HEK293T (cell line): ENCODE results near the gene ZNF385B.
A peak's percentile ranks its signal among the peaks of the same experiment; 100 is the strongest.

Experiments used
- CTCF ChIA-PET: fragments of 350-600 bp; formaldehyde crosslinking; extraction: SDS; loops from one replicate; lab custom pipeline; 2021; ENCODE audit warnings: antibody characterized with exemption, inconsistent platforms; lab: Yijun Ruan, JAX
- POLR2A ChIA-PET: fragments of 350-600 bp; formaldehyde crosslinking; extraction: SDS; loops from one replicate; lab custom pipeline; 2020; ENCODE audit warnings: antibody characterized with exemption, inconsistent platforms; lab: Yijun Ruan, JAX
- DNase-seq: peaks from one replicate; pipeline ENCODE4 v3.0.0; 2012; ENCODE audit warnings: mixed read lengths; ENCODE audit errors: extremely low spot score
- ARNT ChIP-seq: fragments of 450-650 bp; IDR thresholded peaks from 2 replicates; pipeline ENCODE4 v1.6.1; 2017; ENCODE audit warnings: mild to moderate bottlenecking
- BHLHE40 ChIP-seq: fragments of 450-650 bp; IDR thresholded peaks from 2 replicates; pipeline ENCODE4 v1.6.1; 2016; ENCODE audit warnings: mild to moderate bottlenecking, moderate library complexity, borderline replicate concordance
- CTBP1 ChIP-seq: fragments of 450-650 bp; IDR thresholded peaks from 2 replicates; pipeline ENCODE4 v1.6.1; 2016; ENCODE audit warnings: borderline replicate concordance
- ELF4 ChIP-seq: fragments of 450-650 bp; IDR thresholded peaks from 2 replicates; pipeline ENCODE4 v1.6.1; 2017; ENCODE audit warnings: antibody characterized with exemption
- FOXA1 ChIP-seq: fragments of 450-650 bp; IDR thresholded peaks from 2 replicates; pipeline ENCODE4 v1.6.1; 2016; ENCODE audit warnings: mild to moderate bottlenecking
- FOXK2 ChIP-seq: fragments of 450-650 bp; IDR thresholded peaks from 2 replicates; pipeline ENCODE4 v1.6.1; 2016; ENCODE audit warnings: mild to moderate bottlenecking
- FOXM1 ChIP-seq: fragments of 450-650 bp; IDR thresholded peaks from 2 replicates; pipeline ENCODE4 v1.6.1; 2017; ENCODE audit warnings: mild to moderate bottlenecking, borderline replicate concordance
- HDGF ChIP-seq: fragments of 450-650 bp; IDR thresholded peaks from 2 replicates; pipeline ENCODE4 v1.6.1; 2017; ENCODE audit warnings: antibody characterized with exemption, borderline replicate concordance
- L3MBTL2 ChIP-seq: fragments of 450-650 bp; conservative IDR thresholded peaks from 2 replicates; pipeline ENCODE4 v1.6.1; 2016; ENCODE audit warnings: mild to moderate bottlenecking
- LEF1 ChIP-seq: fragments of 450-650 bp; IDR thresholded peaks from 2 replicates; pipeline ENCODE4 v1.6.1; 2017; ENCODE audit warnings: mild to moderate bottlenecking, borderline replicate concordance
- NFRKB ChIP-seq: fragments of 450-650 bp; IDR thresholded peaks from 2 replicates; pipeline ENCODE4 v1.6.1; 2016; ENCODE audit warnings: mild to moderate bottlenecking, moderate library complexity
- PKNOX1 ChIP-seq: fragments of 450-650 bp; IDR thresholded peaks from 2 replicates; pipeline ENCODE4 v1.6.1; 2016
- SP1 ChIP-seq: fragments of 450-650 bp; IDR thresholded peaks from 2 replicates; pipeline ENCODE4 v1.6.1; 2017
- SUZ12 ChIP-seq: fragments of 450-650 bp; IDR thresholded peaks from 2 replicates; pipeline ENCODE4 v1.6.1; 2016; ENCODE audit warnings: mild to moderate bottlenecking
- TARDBP ChIP-seq: fragments of 450-650 bp; IDR thresholded peaks from 2 replicates; pipeline ENCODE4 v1.6.1; 2016
- ZNF384 ChIP-seq: fragments of 450-650 bp; IDR thresholded peaks from 2 replicates; pipeline ENCODE4 v1.6.1; 2016

Gene ZNF385B

GRCh38 chr2:179449010-179449409 is 412.4 kb downstream of the ZNF385B start:
- CTCF ChIA-PET = no interaction called here
- no peak for TF ChIP-seq L3MBTL2
- TF ChIP-seq ZNF384 = no peak
- POLR2A ChIA-PET = no interaction called here
- no peak for DNase-seq

- CTCF ChIA-PET = interaction anchor here (0.6 to 0.7 kb wide), 2 partner anchors 409 to 603 kb away, joined by 3 read pairs; no protein-coding TSS in a partner anchor
- TF ChIP-seq NFRKB (no peak), HDGF (no peak), ARNT (no peak), ZNF384 (no peak; the same call in 1 of the 2 replicates), LEF1 (no peak)
Observed at GRCh38 chr2:179447839-179448447, 413.5 kb downstream of the ZNF385B start.

GRCh38 chr2:179447421-179447820 is 414.0 kb downstream of the ZNF385B start:
- TF ChIP-seq NFRKB (no peak), LEF1 (no peak), PKNOX1 (no peak), CTBP1 (no peak), FOXM1 (no peak), L3MBTL2 (no peak), HDGF (no peak), ARNT (no peak), ELF4 (no peak), FOXA1 (no peak), BHLHE40 (no peak), FOXK2 (no peak), TARDBP (no peak), SUZ12 (no peak), ZNF384 (no peak), SP1 (no peak)
- CTCF ChIA-PET = interaction anchor here (0.7 kb wide), 1 partner anchor 604 kb away, joined by 3 read pairs; no protein-coding TSS in a partner anchor
- POLR2A ChIA-PET = no interaction called here
- no peak for DNase-seq

More at GRCh38 chr2:179447839-179448447, 413.5 kb downstream of the ZNF385B start:
- POLR2A ChIA-PET = no interaction called here
- DNase-seq = no peak

GRCh38 chr2:179446476-179447141 is 414.8 kb downstream of the ZNF385B start:
- no peak for TF ChIP-seq HDGF
- TF ChIP-seq ZNF384 = no peak
- TF ChIP-seq SP1 = no peak
- TF ChIP-seq NFRKB = no peak
- peak; percentile 91 for TF ChIP-seq PKNOX1
- TF ChIP-seq CTBP1 = peak; percentile 78; the same call in 1 of the 2 replicates
- TF ChIP-seq LEF1 = peak; percentile 76
- TF ChIP-seq SUZ12 = no peak
- ChIA-PET POLR2A (no interaction called here), CTCF (interaction anchor here (0.6 kb wide), 1 partner anchor 125 kb away, joined by 3 read pairs; no protein-coding TSS in a partner anchor)
- DNase-seq = no peak

- POLR2A ChIA-PET = no interaction called here
- CTCF ChIA-PET = no interaction called here
- no peak for TF ChIP-seq PKNOX1
- no peak for TF ChIP-seq ELF4
- no peak for TF ChIP-seq SUZ12
- TF ChIP-seq TARDBP = no peak
- TF ChIP-seq FOXK2 = no peak
- TF ChIP-seq FOXM1 = no peak
- no peak for TF ChIP-seq SP1
- TF ChIP-seq ARNT = no peak
- no peak for TF ChIP-seq LEF1
- TF ChIP-seq CTBP1 = no peak
- no peak for TF ChIP-seq FOXA1
- no peak for DNase-seq
Observed at GRCh38 chr2:179444056-179444455, 417.4 kb downstream of the ZNF385B start.

- TF ChIP-seq ARNT (no peak), FOXA1 (no peak), LEF1 (no peak), FOXM1 (no peak), L3MBTL2 (no peak), SUZ12 (no peak), CTBP1 (no peak), ZNF384 (no peak), PKNOX1 (no peak), NFRKB (no peak), SP1 (no peak), BHLHE40 (no peak), TARDBP (no peak), FOXK2 (no peak)
- no peak for DNase-seq
- POLR2A ChIA-PET = no interaction called here
- CTCF ChIA-PET = interaction anchor here (0.7 kb wide), 1 partner anchor 20 kb away, joined by 3 read pairs; no protein-coding TSS in a partner anchor
Observed at GRCh38 chr2:179443180-179443579, 418.2 kb downstream of the ZNF385B start.
